ENCODE results near the gene CRHBP. TPM values are rescaled to one million over a fixed set of nuclear protein-coding genes. Genes with fewer than 3 reads are reported as not detected.

CRHBP gene
- total RNA-seq, 2 donors from 2014 or later, result 2.0 to 3.2 TPM

DNA sequence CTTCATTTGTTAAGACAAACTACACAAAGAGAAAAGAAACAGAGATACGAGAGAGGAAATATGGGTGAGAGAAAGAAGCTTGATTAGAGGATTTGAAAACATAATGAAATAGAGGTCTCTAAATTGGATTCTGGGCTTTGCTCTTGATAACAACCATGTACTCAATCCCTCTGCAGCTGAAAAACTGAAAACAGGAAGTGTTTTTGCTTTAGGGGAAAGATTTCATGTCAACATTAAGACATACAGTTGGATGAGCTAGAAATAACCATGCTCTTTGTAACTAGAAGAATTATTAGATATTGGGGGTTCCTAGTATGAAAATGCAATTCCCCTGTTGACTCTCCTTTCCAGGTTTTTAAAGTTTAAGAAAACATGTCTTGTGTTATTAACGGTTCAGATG, 21.9 kb downstream of the CRHBP start:
- H3K36me3 ChIP-seq, result no peaks in the 10 kb centered on the region
- H3K27ac ChIP-seq, result no peak overlapping the region
- ATAC-seq (ENCODE audit: insufficient number of reproducible peaks, low FRiP score, low read depth) (no peak), DNase-seq (ENCODE audit: low spot score) (no peak)
- no peak overlapping the region for H3K4me3 ChIP-seq
- TF ChIP-seq, protein P1, sequence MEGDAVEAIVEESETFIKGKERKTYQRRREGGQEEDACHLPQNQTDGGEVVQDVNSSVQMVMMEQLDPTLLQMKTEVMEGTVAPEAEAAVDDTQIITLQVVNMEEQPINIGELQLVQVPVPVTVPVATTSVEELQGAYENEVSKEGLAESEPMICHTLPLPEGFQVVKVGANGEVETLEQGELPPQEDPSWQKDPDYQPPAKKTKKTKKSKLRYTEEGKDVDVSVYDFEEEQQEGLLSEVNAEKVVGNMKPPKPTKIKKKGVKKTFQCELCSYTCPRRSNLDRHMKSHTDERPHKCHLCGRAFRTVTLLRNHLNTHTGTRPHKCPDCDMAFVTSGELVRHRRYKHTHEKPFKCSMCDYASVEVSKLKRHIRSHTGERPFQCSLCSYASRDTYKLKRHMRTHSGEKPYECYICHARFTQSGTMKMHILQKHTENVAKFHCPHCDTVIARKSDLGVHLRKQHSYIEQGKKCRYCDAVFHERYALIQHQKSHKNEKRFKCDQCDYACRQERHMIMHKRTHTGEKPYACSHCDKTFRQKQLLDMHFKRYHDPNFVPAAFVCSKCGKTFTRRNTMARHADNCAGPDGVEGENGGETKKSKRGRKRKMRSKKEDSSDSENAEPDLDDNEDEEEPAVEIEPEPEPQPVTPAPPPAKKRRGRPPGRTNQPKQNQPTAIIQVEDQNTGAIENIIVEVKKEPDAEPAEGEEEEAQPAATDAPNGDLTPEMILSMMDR (IDR thresholded peaks at IDR 0.05), result no peak
- no peaks in the 10 kb centered on the region for H3K27me3 ChIP-seq (replicated peaks; ENCODE audit: insufficient read depth)
- H3K4me1 ChIP-seq (ENCODE audit: control insufficient read depth in 1 of 2, low read depth in 2 of 2), result no peaks in the 10 kb centered on the region
- no peaks in the 10 kb centered on the region for H3K9me3 ChIP-seq

DNA sequence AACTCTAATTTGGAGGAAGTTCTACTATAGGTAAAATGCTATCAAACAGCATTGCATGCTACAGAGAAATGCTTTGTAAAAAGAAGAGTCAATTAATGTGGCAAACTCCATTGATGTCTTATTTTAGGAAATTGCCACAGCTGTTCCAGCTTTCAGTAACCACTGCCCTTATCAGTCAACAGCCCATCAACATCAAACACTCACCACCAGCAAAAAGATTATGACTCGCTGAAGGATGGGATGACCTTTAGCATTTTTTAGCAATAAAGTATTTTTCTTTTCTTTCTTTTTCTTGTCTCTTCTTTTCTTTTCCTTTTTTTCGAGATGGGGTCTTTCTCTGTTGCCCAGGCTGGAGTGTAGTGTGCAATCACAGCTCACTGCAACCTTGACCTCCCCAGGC, 26.0 kb downstream of the CRHBP start:
- Histone ChIP-seq H3K27me3 (replicated peaks; ENCODE audit: insufficient read depth) (no peaks in the 10 kb centered on the region), H3K9me3 (no peaks in the 10 kb centered on the region), H3K36me3 (no peaks in the 10 kb centered on the region), H3K4me1 (ENCODE audit: control insufficient read depth in 1 of 2, low read depth in 2 of 2) (no peaks in the 10 kb centered on the region), H3K27ac (no peak overlapping the region), H3K4me3 (no peak overlapping the region)
- TF ChIP-seq, protein P1 (IDR thresholded peaks at IDR 0.05), result no peak
- ATAC-seq (ENCODE audit: insufficient number of reproducible peaks, low FRiP score, low read depth) (no peak), DNase-seq (ENCODE audit: low spot score) (no peak)

DNA sequence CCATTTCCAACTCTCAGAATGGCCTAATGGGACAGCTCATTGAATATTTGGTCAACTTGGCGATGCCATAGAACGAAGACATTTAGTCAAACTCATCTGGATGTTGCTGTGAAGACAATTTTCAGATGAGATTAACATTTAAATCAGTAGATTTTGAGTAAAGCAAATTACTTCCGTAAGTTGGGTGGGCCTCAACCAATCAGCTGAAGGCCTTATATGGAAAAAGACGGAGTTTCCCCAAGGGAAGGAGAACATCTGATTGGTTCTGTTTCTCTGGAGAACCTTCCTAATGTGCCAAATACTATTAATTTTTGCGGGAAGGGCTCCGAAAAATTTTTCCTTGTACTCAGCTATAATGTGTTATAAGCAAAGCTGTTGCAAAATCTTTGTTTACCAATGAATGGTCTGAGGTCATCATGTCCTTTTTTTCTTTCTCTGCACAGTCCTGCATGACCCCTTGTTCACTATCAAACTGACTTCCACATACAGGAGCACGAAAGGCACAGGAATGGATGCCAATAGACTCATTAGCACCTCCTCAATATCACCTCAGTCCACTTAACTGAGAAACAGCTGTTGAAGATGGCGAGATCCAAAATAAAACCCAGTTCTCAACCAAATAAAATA, 27.8 kb downstream of the CRHBP start:
- Histone ChIP-seq H3K9me3 (no peaks in the 10 kb centered on the region), H3K27ac (no peak overlapping the region), H3K36me3 (no peaks in the 10 kb centered on the region), H3K4me3 (no peak overlapping the region), H3K4me1 (ENCODE audit: control insufficient read depth in 1 of 2, low read depth in 2 of 2) (no peaks in the 10 kb centered on the region), H3K27me3 (replicated peaks; ENCODE audit: insufficient read depth) (no peaks in the 10 kb centered on the region)
- TF ChIP-seq, protein P1 (IDR thresholded peaks at IDR 0.05), result no peak
- DNase-seq (ENCODE audit: low spot score) (no peak), ATAC-seq (ENCODE audit: insufficient number of reproducible peaks, low FRiP score, low read depth) (no peak)

DNA sequence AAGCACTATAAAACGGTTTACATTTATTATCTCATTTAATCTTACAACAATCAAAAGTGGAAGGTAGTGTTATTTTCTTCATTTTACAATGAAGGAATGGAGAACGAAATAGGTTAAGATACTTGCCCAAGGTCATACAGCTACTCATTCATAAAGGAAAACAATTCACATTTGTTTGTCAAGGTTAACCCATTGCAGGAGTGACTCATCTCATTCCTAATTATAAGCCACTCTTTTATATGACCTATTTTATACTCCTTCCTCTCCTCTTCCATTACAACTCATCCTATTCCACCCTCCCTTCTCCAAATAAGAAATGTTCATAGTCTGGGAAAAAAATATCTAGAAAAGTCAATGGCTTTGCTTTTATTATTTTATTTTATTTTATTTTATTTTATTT, 29.6 kb downstream of the CRHBP start:
- TF ChIP-seq, protein P1 (IDR thresholded peaks at IDR 0.05), result no peak
- DNase-seq (ENCODE audit: low spot score) (no peak), ATAC-seq (ENCODE audit: insufficient number of reproducible peaks, low FRiP score, low read depth) (no peak)
- Histone ChIP-seq H3K9me3 (no peaks in the 10 kb centered on the region), H3K4me3 (no peak overlapping the region), H3K4me1 (ENCODE audit: control insufficient read depth in 1 of 2, low read depth in 2 of 2) (no peaks in the 10 kb centered on the region), H3K27me3 (replicated peaks; ENCODE audit: insufficient read depth) (no peaks in the 10 kb centered on the region), H3K27ac (no peak overlapping the region), H3K36me3 (no peaks in the 10 kb centered on the region)

DNA sequence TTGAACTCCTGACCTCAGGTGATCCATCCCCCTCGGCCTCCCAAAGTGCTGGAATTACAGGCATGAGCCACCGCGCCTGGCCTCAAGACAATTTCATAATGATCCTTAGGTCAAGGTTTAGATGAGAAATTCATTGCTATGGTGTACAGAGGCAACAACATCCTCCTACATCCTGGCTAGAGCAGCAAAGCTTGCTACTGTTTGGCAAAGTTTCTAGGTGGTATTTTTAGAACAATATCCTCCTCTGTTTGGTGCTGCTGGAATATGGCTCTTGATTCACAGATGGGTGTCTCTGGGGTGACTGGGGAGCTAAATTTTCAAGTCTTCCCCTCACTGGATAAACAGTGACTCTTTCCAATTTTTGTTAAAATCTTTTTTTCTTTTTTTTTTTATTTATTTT, 30.6 kb downstream of the CRHBP start:
- H3K27me3 ChIP-seq (replicated peaks; ENCODE audit: insufficient read depth), result no peaks in the 10 kb centered on the region
- DNase-seq (ENCODE audit: low spot score) (no peak), ATAC-seq (ENCODE audit: insufficient number of reproducible peaks, low FRiP score, low read depth) (no peak)
- H3K9me3 ChIP-seq, result no peaks in the 10 kb centered on the region
- no peaks in the 10 kb centered on the region for H3K36me3 ChIP-seq
- H3K4me1 ChIP-seq (ENCODE audit: control insufficient read depth in 1 of 2, low read depth in 2 of 2), result no peaks in the 10 kb centered on the region
- H3K4me3 ChIP-seq, result no peak overlapping the region
- no peak overlapping the region for H3K27ac ChIP-seq
- TF ChIP-seq, protein P1 (IDR thresholded peaks at IDR 0.05), result no peak

All from thoracic aorta (tissue), 2 donors.